NCI-H1417 treated with DMSO at 0.1 percent for 48 hours (cell line): Measurements from ENCODE around the gene LARGE1.
"Not testable (repeated sequence)": the region's sequence is repeated elsewhere in the genome, so short reads cannot be mapped to it uniquely, and the experiment has no call there.

Source experiments
- DNase-seq: peaks from one replicate; lab custom pipeline; 2025; lab: John Stamatoyannopoulos, UW

Gene LARGE1

GRCh38 chr22:33883961-33884808 lies 36.1 kb downstream of the LARGE1 start:
- no peak for DNase-seq

- DNase-seq = no peak
Observed at GRCh38 chr22:33883561-33883960, 36.7 kb downstream of the LARGE1 start.

GRCh38 chr22:33882991-33883390 lies 37.3 kb downstream of the LARGE1 start:
- no peak for DNase-seq

GRCh38 chr22:33880986-33881385 lies 39.3 kb downstream of the LARGE1 start:
- DNase-seq = no peak

- DNase-seq = no peak
Observed at GRCh38 chr22:33879796-33880195, 40.5 kb downstream of the LARGE1 start.

GRCh38 chr22:33875316-33875715 lies 45.0 kb downstream of the LARGE1 start:
- DNase-seq = no peak

GRCh38 chr22:33874206-33874605 lies 46.1 kb downstream of the LARGE1 start:
- no peak for DNase-seq

GRCh38 chr22:33873666-33874065 lies 46.6 kb downstream of the LARGE1 start:
- no peak for DNase-seq

- DNase-seq = no peak
Observed at GRCh38 chr22:33873186-33873585, 47.1 kb downstream of the LARGE1 start.

- DNase-seq = no peak
Observed at GRCh38 chr22:33871935-33872334, 48.3 kb downstream of the LARGE1 start.

- no peak for DNase-seq
Observed at GRCh38 chr22:33869946-33870345, 50.3 kb downstream of the LARGE1 start.

GRCh38 chr22:33867971-33868370 lies 52.3 kb downstream of the LARGE1 start:
- DNase-seq = no peak

GRCh38 chr22:33867118-33867866 lies 53.0 kb downstream of the LARGE1 start:
- no peak for DNase-seq

- no peak for DNase-seq
Observed at GRCh38 chr22:33866511-33866910, 53.8 kb downstream of the LARGE1 start.

- no peak for DNase-seq
Observed at GRCh38 chr22:33865996-33866395, 54.3 kb downstream of the LARGE1 start.

GRCh38 chr22:33865248-33865647 lies 55.0 kb downstream of the LARGE1 start:
- no peak for DNase-seq

GRCh38 chr22:33864723-33865130 lies 55.5 kb downstream of the LARGE1 start:
- no peak for DNase-seq

- no peak for DNase-seq
Observed at GRCh38 chr22:33861216-33861875, 58.9 kb downstream of the LARGE1 start.

GRCh38 chr22:33860386-33860785 lies 59.9 kb downstream of the LARGE1 start:
- DNase-seq = no peak

- no peak for DNase-seq
Observed at GRCh38 chr22:33859311-33859710, 61.0 kb downstream of the LARGE1 start.

- DNase-seq = not testable (repeated sequence)
Observed at GRCh38 chr22:33858653-33859052, 61.6 kb downstream of the LARGE1 start.

- DNase-seq = not testable (repeated sequence)
Observed at GRCh38 chr22:33857767-33858166, 62.5 kb downstream of the LARGE1 start.

GRCh38 chr22:33854724-33855123 lies 65.6 kb downstream of the LARGE1 start:
- DNase-seq = no peak
